ENCODE data around the gene C15orf61. TPM values are rescaled to one million over a fixed set of nuclear protein-coding genes. Genes with fewer than 3 reads are reported as not detected.

C15orf61 gene
- total RNA-seq, 1 experiment from 2014 or later, result 6.5 TPM

DNA sequence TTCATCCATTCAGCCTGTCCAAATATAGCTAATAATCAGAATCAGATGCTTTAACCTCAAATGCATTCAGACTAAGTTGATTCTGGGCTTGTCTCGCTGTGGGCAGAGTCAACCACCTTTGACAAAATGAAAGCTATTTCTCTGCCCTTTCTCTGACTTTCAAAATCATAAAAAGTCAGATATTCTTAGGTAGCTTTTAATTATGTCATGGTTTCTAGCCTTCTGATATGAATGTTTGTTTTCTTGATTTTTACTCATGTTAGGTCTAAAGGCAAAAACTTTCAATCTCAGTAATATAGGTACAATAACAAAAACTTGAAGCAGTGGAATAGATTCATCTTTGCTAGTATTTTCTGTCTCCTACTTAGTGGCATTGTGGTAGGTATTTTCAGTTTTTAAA is 25.3 kb upstream of the C15orf61 start:
- ChIA-PET CTCF (no interaction called here), POLR2A (ENCODE audit: unreplicated experiment) (no interaction called here)
- Histone ChIP-seq H3K27me3 (ENCODE audit: insufficient read depth, low read depth) (no peaks in the 10 kb centered on the region), H3K36me3 (ENCODE audit: low read depth) (no peaks in the 10 kb centered on the region), H3K9me3 (ENCODE audit: insufficient read depth, low read depth) (no peaks in the 10 kb centered on the region), H3K79me2 (ENCODE audit: low read depth) (no peaks in the 10 kb centered on the region), H2AFZ (no peak overlapping the region), H3K4me3 (no peak overlapping the region), H4K20me1 (ENCODE audit: insufficient read depth) (no peaks in the 10 kb centered on the region), H3K9me2 (ENCODE audit: insufficient read depth) (no peaks in the 10 kb centered on the region), H3F3A (ENCODE audit: insufficient read depth, low read depth) (no peaks in the 10 kb centered on the region), H3K4me2 (no peak overlapping the region), H3K4me1 (replicated peaks; ENCODE audit: insufficient read depth) (no peaks in the 10 kb centered on the region), H3K27ac (no peak overlapping the region)
- intact Hi-C loops (cut with micrococcal nuclease; ENCODE audit: unreplicated experiment), result no loop called here
- no peak for TF ChIP-seq EZH2 (IDR thresholded peaks at IDR 0.05; ENCODE audit: low read depth)
- TF ChIP-seq, protein P1, sequence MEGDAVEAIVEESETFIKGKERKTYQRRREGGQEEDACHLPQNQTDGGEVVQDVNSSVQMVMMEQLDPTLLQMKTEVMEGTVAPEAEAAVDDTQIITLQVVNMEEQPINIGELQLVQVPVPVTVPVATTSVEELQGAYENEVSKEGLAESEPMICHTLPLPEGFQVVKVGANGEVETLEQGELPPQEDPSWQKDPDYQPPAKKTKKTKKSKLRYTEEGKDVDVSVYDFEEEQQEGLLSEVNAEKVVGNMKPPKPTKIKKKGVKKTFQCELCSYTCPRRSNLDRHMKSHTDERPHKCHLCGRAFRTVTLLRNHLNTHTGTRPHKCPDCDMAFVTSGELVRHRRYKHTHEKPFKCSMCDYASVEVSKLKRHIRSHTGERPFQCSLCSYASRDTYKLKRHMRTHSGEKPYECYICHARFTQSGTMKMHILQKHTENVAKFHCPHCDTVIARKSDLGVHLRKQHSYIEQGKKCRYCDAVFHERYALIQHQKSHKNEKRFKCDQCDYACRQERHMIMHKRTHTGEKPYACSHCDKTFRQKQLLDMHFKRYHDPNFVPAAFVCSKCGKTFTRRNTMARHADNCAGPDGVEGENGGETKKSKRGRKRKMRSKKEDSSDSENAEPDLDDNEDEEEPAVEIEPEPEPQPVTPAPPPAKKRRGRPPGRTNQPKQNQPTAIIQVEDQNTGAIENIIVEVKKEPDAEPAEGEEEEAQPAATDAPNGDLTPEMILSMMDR (conservative IDR thresholded peaks at IDR 0.05), result no peak
- no peak for DNase-seq
- BruUV-seq (replicated peaks), result no TSS peak

DNA sequence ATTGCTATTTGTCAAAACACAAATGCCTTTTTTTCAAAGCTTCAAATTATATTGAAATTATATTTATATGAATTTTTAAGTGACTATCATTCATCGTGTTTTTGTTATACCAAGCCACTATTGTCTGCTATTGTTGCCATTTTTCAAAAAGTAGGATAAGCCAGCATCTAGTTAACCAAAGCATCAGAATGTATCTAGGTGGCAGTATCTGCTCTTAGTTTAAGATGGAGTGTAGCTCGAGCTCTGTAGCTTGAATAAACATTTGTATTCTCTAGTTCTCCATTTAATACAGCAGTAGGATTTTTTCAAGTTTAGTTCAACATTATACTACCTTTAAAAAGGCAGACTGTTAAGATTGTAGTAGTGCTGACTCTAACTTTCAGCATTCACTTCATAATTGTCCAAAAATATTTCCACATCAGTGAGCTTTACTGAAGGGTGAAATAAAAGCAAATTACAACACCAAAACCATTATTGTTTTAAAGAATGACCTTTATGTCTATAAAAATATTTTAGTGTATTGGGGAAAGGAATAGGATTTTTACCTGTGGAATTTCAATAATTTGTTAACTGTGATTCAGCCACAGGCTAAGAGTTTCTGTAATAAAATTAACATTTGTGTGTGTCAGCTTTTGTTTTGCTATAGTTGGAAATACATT is 19.6 kb upstream of the C15orf61 start:
- no peak for TF ChIP-seq EZH2 (IDR thresholded peaks at IDR 0.05; ENCODE audit: low read depth)
- TF ChIP-seq, protein P1 (conservative IDR thresholded peaks at IDR 0.05), result no peak
- H3K9me3 ChIP-seq (ENCODE audit: insufficient read depth, low read depth), result no peaks in the 10 kb centered on the region
- no peaks in the 10 kb centered on the region for H3K79me2 ChIP-seq (ENCODE audit: low read depth)
- intact Hi-C loops (cut with micrococcal nuclease; ENCODE audit: unreplicated experiment), result no loop called here
- H3K36me3 ChIP-seq (ENCODE audit: low read depth), result no peaks in the 10 kb centered on the region
- H2AFZ ChIP-seq, result no peak overlapping the region
- H3K27ac ChIP-seq, result no peak overlapping the region
- no peaks in the 10 kb centered on the region for H3K4me1 ChIP-seq (replicated peaks; ENCODE audit: insufficient read depth)
- no peaks in the 10 kb centered on the region for H3F3A ChIP-seq (ENCODE audit: insufficient read depth, low read depth)
- BruUV-seq (replicated peaks), result no TSS peak
- no peaks in the 10 kb centered on the region for H3K9me2 ChIP-seq (ENCODE audit: insufficient read depth)
- H4K20me1 ChIP-seq (ENCODE audit: insufficient read depth), result no peaks in the 10 kb centered on the region
- H3K4me2 ChIP-seq, result no peak overlapping the region
- no peaks in the 10 kb centered on the region for H3K27me3 ChIP-seq (ENCODE audit: insufficient read depth, low read depth)
- CTCF ChIA-PET, result no interaction called here
- POLR2A ChIA-PET (ENCODE audit: unreplicated experiment), result no interaction called here
- no peak for DNase-seq
- H3K4me3 ChIP-seq, result no peak overlapping the region

DNA sequence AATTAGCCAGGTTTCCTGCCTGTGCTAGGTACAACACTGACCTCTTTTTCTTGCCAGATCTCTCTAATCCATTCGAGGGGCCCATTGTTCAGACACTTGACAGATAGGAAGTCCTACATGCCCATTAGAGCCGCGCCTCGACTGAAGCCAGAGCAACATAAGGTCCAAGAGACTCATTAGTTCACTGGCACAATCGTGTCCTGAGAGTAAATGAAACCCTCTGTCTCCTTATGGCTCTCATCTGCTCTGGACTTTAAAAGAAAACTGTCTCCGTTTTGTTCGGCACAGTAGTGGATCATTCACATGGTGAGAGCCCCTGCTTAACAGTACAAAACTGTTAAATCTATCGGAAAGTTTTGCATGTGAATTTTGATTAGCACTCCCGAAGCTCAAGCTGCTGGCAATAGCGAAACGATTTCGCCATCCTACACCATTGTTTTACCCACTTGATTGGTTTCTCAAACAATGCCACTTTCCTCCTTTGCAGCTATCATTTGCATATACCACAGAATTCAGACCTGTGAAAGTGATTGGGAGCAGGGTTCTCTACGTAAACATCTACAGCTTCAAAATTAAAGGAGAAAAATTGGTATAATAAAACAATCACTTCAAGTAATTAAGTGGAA is 19.0 kb upstream of the C15orf61 start:
- no peaks in the 10 kb centered on the region for H3K27me3 ChIP-seq (ENCODE audit: insufficient read depth, low read depth)
- intact Hi-C loops (cut with micrococcal nuclease; ENCODE audit: unreplicated experiment), result no loop called here
- no peak for TF ChIP-seq EZH2 (IDR thresholded peaks at IDR 0.05; ENCODE audit: low read depth)
- TF ChIP-seq, protein P1 (conservative IDR thresholded peaks at IDR 0.05), result no peak
- H4K20me1 ChIP-seq (ENCODE audit: insufficient read depth), result no peaks in the 10 kb centered on the region
- no peak overlapping the region for H3K4me2 ChIP-seq
- no peaks in the 10 kb centered on the region for H3K36me3 ChIP-seq (ENCODE audit: low read depth)
- no peaks in the 10 kb centered on the region for H3F3A ChIP-seq (ENCODE audit: insufficient read depth, low read depth)
- no peak overlapping the region for H2AFZ ChIP-seq
- H3K79me2 ChIP-seq (ENCODE audit: low read depth), result no peaks in the 10 kb centered on the region
- ChIA-PET POLR2A (ENCODE audit: unreplicated experiment) (no interaction called here), CTCF (interaction anchor here (0.6 kb wide), 1 partner anchor 328 kb away, joined by 3 read pairs; no protein-coding TSS in a partner anchor)
- H3K27ac ChIP-seq, result no peak overlapping the region
- H3K9me3 ChIP-seq (ENCODE audit: insufficient read depth, low read depth), result no peaks in the 10 kb centered on the region
- H3K9me2 ChIP-seq (ENCODE audit: insufficient read depth), result no peaks in the 10 kb centered on the region
- no peaks in the 10 kb centered on the region for H3K4me1 ChIP-seq (replicated peaks; ENCODE audit: insufficient read depth)
- BruUV-seq (replicated peaks), result no TSS peak
- DNase-seq, result no peak
- no peak overlapping the region for H3K4me3 ChIP-seq
